Measurements from ENCODE around the gene FKBP14.

FKBP14 gene

DNA sequence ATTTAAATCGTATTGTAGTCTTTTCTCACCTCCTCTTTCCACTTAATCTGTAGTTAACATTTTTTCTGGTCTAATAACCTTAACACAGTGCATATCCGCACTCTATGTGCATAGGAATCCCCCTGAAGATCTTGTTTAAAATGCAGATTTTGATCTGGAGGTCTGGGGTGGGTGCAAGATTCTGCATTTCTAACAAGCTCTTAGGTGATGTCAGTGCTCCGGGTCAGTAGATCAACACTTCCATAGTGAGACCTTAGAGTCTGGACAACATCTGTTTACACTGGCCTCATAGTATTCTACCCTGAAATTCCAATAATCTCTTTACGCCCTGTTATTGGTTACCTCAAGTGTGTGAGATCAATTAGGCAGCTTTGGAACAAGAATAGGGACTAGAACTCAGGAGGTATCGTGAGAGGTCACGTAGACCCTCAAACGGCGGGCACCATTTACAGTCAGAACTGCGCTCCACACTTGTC, 1.3 kb upstream of the FKBP14 start:
- H3K79me2 ChIP-seq (ENCODE audit: insufficient read depth, low read depth), result peaks cover 9% of the 10 kb centered on the region; the same call in 1 of the 2 replicates

GRCh38 chr7:30027065-30027456, 559 bp upstream of the FKBP14 start:
- peak overlapping the region; percentile 28; the same call in 1 of the 2 replicates for H3K27ac ChIP-seq
- H3K9ac ChIP-seq, result peak overlapping the region; percentile 62; the same call in 1 of the 2 replicates
- H3K4me2 ChIP-seq, result peak overlapping the region; percentile 85
- H4K20me1 ChIP-seq (ENCODE audit: insufficient read depth), result no peaks in the 10 kb centered on the region
- H3K4me1 ChIP-seq (ENCODE audit: low read depth, poor library complexity, severe bottlenecking), result peaks cover 26% of the 10 kb centered on the region
- H3K4me3 ChIP-seq (IDR thresholded peaks at IDR 0.05; ENCODE audit: insufficient read depth, low read depth, low read length), result no peak overlapping the region
- peak overlapping the region; percentile 79 for H2AFZ ChIP-seq (ENCODE audit: low read depth)
- TF ChIP-seq CTCF (conservative IDR thresholded peaks at IDR 0.05; ENCODE audit: low read depth, low read length), result no peak
- H3K79me2 ChIP-seq (ENCODE audit: insufficient read depth, low read depth), result peaks cover 9% of the 10 kb centered on the region; the same call in 1 of the 2 replicates
- H3K36me3 ChIP-seq (ENCODE audit: insufficient read depth), result no peaks in the 10 kb centered on the region
- H3K27me3 ChIP-seq (ENCODE audit: insufficient read depth, low read depth), result no peaks in the 10 kb centered on the region

More for the DNA sequence above, 1.3 kb upstream of the FKBP14 start:
- Histone ChIP-seq H3K27me3 (ENCODE audit: insufficient read depth, low read depth) (no peaks in the 10 kb centered on the region), H3K9ac (peak overlapping the region; percentile 62; the same call in 1 of the 2 replicates), H3K4me1 (ENCODE audit: low read depth, poor library complexity, severe bottlenecking) (peaks cover 33% of the 10 kb centered on the region), H3K4me2 (peak overlapping the region; percentile 85), H2AFZ (ENCODE audit: low read depth) (peak overlapping the region; percentile 79), H3K36me3 (ENCODE audit: insufficient read depth) (no peaks in the 10 kb centered on the region), H3K27ac (peak overlapping the region; percentile 28; the same call in 1 of the 2 replicates), H3K4me3 (IDR thresholded peaks at IDR 0.05; ENCODE audit: insufficient read depth, low read depth, low read length) (no peak overlapping the region), H4K20me1 (ENCODE audit: insufficient read depth) (no peaks in the 10 kb centered on the region)
- no peak for TF ChIP-seq CTCF (conservative IDR thresholded peaks at IDR 0.05; ENCODE audit: low read depth, low read length)

DNA sequence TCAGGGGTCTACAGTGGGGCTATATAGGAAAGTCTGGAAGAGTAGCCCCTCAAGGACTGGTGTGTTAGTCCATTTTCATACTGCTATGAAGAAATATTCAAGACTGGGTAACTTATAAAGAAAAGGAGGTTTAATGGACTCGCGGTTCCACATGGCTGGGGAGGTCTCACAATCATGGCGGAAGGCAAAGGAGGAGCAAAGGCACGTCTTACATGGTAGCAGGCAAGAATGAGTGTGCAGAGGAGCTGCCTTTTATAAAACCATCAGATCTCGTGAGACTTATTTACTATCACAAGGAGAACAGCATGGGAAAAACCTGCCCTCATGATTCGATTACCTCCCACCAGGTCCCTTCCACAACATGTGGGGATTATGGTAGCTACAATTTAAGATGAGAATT, 3.0 kb downstream of the FKBP14 start:
- Histone ChIP-seq H3K27ac (no peak overlapping the region), H3K9ac (no peak overlapping the region), H3K36me3 (ENCODE audit: insufficient read depth) (no peaks in the 10 kb centered on the region), H3K4me2 (no peak overlapping the region), H3K27me3 (ENCODE audit: insufficient read depth, low read depth) (no peaks in the 10 kb centered on the region), H3K4me1 (ENCODE audit: low read depth, poor library complexity, severe bottlenecking) (peaks cover 21% of the 10 kb centered on the region), H3K79me2 (ENCODE audit: insufficient read depth, low read depth) (peaks cover 3% of the 10 kb centered on the region; the same call in 1 of the 2 replicates), H4K20me1 (ENCODE audit: insufficient read depth) (no peaks in the 10 kb centered on the region), H3K4me3 (IDR thresholded peaks at IDR 0.05; ENCODE audit: insufficient read depth, low read depth, low read length) (no peak overlapping the region), H2AFZ (ENCODE audit: low read depth) (no peak overlapping the region)
- no peak for TF ChIP-seq CTCF (conservative IDR thresholded peaks at IDR 0.05; ENCODE audit: low read depth, low read length)

DNA sequence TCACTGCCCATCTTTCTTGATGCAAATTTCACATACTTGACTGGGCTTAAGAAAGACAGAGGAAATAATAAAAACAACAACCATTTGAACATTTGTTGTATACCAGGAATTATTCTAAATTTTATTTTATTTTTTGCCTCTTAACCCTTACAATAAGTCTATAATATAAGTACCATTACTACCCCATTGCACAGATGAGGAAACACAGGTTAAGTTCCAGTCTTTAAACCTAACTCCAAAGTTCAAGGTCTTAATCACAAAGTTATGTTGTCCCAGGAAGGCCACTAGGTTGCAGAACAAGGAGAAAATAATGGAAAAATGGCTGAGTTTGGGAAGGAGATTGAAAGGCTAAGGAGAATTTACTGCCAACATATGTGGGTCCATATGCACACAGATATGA, 3.5 kb downstream of the FKBP14 start:
- no peak overlapping the region for H3K9ac ChIP-seq
- peaks cover 3% of the 10 kb centered on the region; the same call in 1 of the 2 replicates for H3K79me2 ChIP-seq (ENCODE audit: insufficient read depth, low read depth)
- no peaks in the 10 kb centered on the region for H3K36me3 ChIP-seq (ENCODE audit: insufficient read depth)
- H4K20me1 ChIP-seq (ENCODE audit: insufficient read depth), result no peaks in the 10 kb centered on the region
- no peak overlapping the region for H3K27ac ChIP-seq
- H2AFZ ChIP-seq (ENCODE audit: low read depth), result no peak overlapping the region
- no peak for TF ChIP-seq CTCF (conservative IDR thresholded peaks at IDR 0.05; ENCODE audit: low read depth, low read length)
- no peak overlapping the region for H3K4me3 ChIP-seq (IDR thresholded peaks at IDR 0.05; ENCODE audit: insufficient read depth, low read depth, low read length)
- no peak overlapping the region for H3K4me2 ChIP-seq
- peaks cover 21% of the 10 kb centered on the region for H3K4me1 ChIP-seq (ENCODE audit: low read depth, poor library complexity, severe bottlenecking)
- no peaks in the 10 kb centered on the region for H3K27me3 ChIP-seq (ENCODE audit: insufficient read depth, low read depth)

Data from KMS-11 (cell line).